ENCODE measurements around the gene TRAPPC10.

TRAPPC10 gene

GRCh38 chr21:43992121-43992520 lies 20.0 kb upstream of the TRAPPC10 start:
- H3K4me3 ChIP-seq (ENCODE audit: low read depth, low read length), result no peak overlapping the region
- DNase-seq (ENCODE audit: low read depth), result no peak
- no peak for TF ChIP-seq CTCF (IDR thresholded peaks at IDR 0.05; ENCODE audit: control insufficient read depth, extremely low read depth, insufficient read depth)

GRCh38 chr21:43993420-43993934 lies 18.6 kb upstream of the TRAPPC10 start:
- no peak for TF ChIP-seq CTCF (IDR thresholded peaks at IDR 0.05; ENCODE audit: control insufficient read depth, extremely low read depth, insufficient read depth)

GRCh38 chr21:43994085-43994484 lies 18.0 kb upstream of the TRAPPC10 start:
- no peak for TF ChIP-seq CTCF (IDR thresholded peaks at IDR 0.05; ENCODE audit: control insufficient read depth, extremely low read depth, insufficient read depth)
- DNase-seq (ENCODE audit: low read depth), result no peak

More at GRCh38 chr21:43993420-43993934, 18.6 kb upstream of the TRAPPC10 start:
- H3K4me3 ChIP-seq (ENCODE audit: low read depth, low read length), result no peak overlapping the region
- no peak for DNase-seq (ENCODE audit: low read depth)

GRCh38 chr21:43994646-43995045 lies 17.5 kb upstream of the TRAPPC10 start:
- no peak for DNase-seq (ENCODE audit: low read depth)
- no peak overlapping the region for H3K4me3 ChIP-seq (ENCODE audit: low read depth, low read length)
- no peak for TF ChIP-seq CTCF (IDR thresholded peaks at IDR 0.05; ENCODE audit: control insufficient read depth, extremely low read depth, insufficient read depth)

More at GRCh38 chr21:43994085-43994484, 18.0 kb upstream of the TRAPPC10 start:
- no peak overlapping the region for H3K4me3 ChIP-seq (ENCODE audit: low read depth, low read length)

- no peak for TF ChIP-seq CTCF (IDR thresholded peaks at IDR 0.05; ENCODE audit: control insufficient read depth, extremely low read depth, insufficient read depth)
- no peak for DNase-seq (ENCODE audit: low read depth)
- H3K4me3 ChIP-seq (ENCODE audit: low read depth, low read length), result no peak overlapping the region
Observed at GRCh38 chr21:43995521-43996105, 16.5 kb upstream of the TRAPPC10 start.

GRCh38 chr21:43997766-43998742 lies 14.1 kb upstream of the TRAPPC10 start:
- H3K4me3 ChIP-seq (ENCODE audit: low read depth, low read length), result no peak overlapping the region
- TF ChIP-seq CTCF (IDR thresholded peaks at IDR 0.05; ENCODE audit: control insufficient read depth, extremely low read depth, insufficient read depth), result no peak
- no peak for DNase-seq (ENCODE audit: low read depth)

All from LNCaP clone FGC (cell line).